Naive thymus-derived CD8-positive, alpha-beta T cell (primary cell): Measurements from ENCODE around the gene USP37. TPM values are rescaled to one million over a fixed set of nuclear protein-coding genes. Genes with fewer than 3 reads are reported as not detected.

ENCODE experiments used
- ATAC-seq, 2 donors: fragments of 150-1000 bp; cut with Tn5 transposase in 1 of 2; sonication (Bioruptor Pico), chemical (Tn5 transposase) in 1 of 2; 1 replicate in 1 of 2; 2 replicates in 1 of 2; pipeline ENCODE4 v1.10.0; 2021; ENCODE audit warnings: mild to moderate bottlenecking in 2 of 2, moderate library complexity in 2 of 2
- POLR2A ChIA-PET: fragments of 350-600 bp; sonication (Branson Sonifier 250); formaldehyde crosslinking; loops from one replicate; lab custom pipeline; 2021; ENCODE audit warnings: antibody characterized with exemption; lab: Charles Lee
- DNase-seq, 10 donors: peaks; one replicate each; pipeline versions ENCODE4 v3.0.0 to v3.0.0-alpha.2; 2020 to 2022
- H3K27ac Mint-ChIP-seq, 10 donors: one replicate each; pipeline ENCODE4 v1.8.0; 2020 to 2022; ENCODE audit warnings: mild to moderate bottlenecking in 10 of 10, mixed read lengths in 10 of 10, moderate library complexity in 4 of 10, inconsistent platforms in 1 of 10
- H3K27me3 Mint-ChIP-seq, 5 donors: one replicate each; pipeline ENCODE4 v1.8.0; 2021 to 2022; ENCODE audit warnings: mixed read lengths in 5 of 5
- H3K36me3 Mint-ChIP-seq, 3 donors: one replicate each; pipeline ENCODE4 v1.8.0; 2020 to 2022; ENCODE audit warnings: mixed read lengths in 3 of 3, mild to moderate bottlenecking in 2 of 3, inconsistent platforms in 1 of 3
- H3K4me1 Mint-ChIP-seq, 4 donors: one replicate each; pipeline ENCODE4 v1.8.0; 2021 to 2022; ENCODE audit warnings: mixed read lengths in 4 of 4
- H3K4me3 Mint-ChIP-seq, 10 donors: one replicate each; pipeline ENCODE4 v1.8.0; 2020 to 2022; ENCODE audit warnings: mild to moderate bottlenecking in 10 of 10, mixed read lengths in 10 of 10, moderate library complexity in 6 of 10, inconsistent platforms in 1 of 10
- H3K9me3 Mint-ChIP-seq, 9 donors: one replicate each; pipeline ENCODE4 v1.8.0; 2020 to 2022; ENCODE audit warnings: mixed read lengths in 9 of 9, mild to moderate bottlenecking in 3 of 9, inconsistent platforms in 1 of 9, moderate library complexity in 1 of 9
- polyA plus RNA-seq, 3 donors: library from polyadenylated mRNA; unstranded; fragments of 300-500 nt; fragmentation: Illumina TruSeq; gene quantifications; one replicate each; pipeline ENCODE4 v1.2.3, GENCODE V29; 2021
- total RNA-seq, 8 experiments: library from RNA in 2 of 8; stranded (reverse) in 2 of 8; gene quantifications; one replicate each; pipeline ENCODE4 v1.2.3 and lab custom pipeline; 2021 to 2026

The USP37 gene
- total and polyA plus RNA-seq, 5 experiments from 2014 or later, result 8.6 to 25.2 (median 11.6) TPM

DNA sequence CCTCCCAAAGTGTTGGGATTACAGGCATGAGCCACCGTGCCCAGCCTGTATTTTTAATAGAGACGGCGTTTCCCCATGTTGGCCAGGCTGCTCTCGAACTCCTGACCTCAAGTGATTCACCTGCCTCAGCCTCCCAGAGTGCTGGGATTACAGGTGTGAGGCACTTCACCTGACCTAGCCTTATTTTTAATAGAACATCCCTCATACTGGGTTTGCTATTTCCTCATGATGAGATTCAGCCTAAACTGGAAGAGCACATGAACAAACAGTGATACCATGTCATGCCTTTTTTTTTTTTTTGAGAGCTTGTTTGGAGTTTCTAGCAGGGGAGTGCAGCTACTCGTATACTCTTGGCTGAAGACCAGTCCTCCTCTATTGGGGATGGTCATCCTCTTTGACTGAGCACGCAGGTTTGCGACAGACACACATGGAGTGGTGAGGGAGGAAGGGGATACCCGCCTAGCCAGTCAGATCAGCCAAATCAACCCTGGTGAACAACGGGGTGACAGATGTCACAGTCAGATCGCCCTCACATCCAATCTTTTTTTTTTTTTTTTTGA is 67.6 kb downstream of the USP37 start:
- Mint-ChIP-seq H3K27ac (peak overlapping the region in 2 of 10 donors; percentile 24 to 32), H3K4me3 (no peak overlapping the region), H3K9me3 (no peaks in the 10 kb centered on the region), H3K27me3 (no peaks in the 10 kb centered on the region), H3K4me1 (peaks cover 0 to 7% (median 1%) of the 10 kb centered on the region in 4 donors), H3K36me3 (peaks cover 0 to 83% (median 17%) of the 10 kb centered on the region in 3 donors)
- DNase-seq (no peak), ATAC-seq (no peak)
- POLR2A ChIA-PET, result interaction anchor here (0.7 kb wide), 1 partner anchor 77 kb away, joined by 3 read pairs; no protein-coding TSS in a partner anchor

DNA sequence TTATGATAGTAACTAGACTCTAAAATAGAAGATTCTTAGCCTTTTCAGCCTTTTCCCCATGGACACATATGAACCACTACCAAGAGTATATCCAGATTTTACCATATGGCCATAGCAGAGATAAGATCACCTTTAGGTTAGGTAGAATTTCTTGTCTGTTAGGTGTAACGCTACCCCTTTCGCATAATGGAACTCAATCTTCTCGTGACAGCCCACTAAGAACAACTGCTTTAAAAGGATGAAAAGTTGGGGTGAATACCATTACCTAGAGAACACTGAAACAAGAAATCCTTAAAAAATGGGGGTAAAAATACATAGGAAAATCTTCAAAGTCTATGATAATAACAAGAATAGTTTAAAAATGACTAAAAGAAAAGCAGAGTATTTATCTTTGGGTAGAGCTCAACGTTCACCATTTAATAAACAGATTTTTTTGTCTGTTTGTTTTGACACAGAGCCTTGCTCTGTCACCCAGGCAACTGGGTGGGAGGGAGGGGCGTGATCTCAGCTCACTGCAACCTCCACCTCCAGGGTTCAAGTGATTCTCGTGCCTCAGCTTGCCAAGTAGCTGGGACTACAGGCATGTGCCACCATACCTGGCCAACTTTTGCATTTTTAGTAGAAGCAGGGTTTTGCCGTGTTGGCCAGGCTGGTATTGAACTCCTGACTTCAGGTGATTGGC is 82.0 kb downstream of the USP37 start:
- Mint-ChIP-seq H3K9me3 (no peaks in the 10 kb centered on the region), H3K27me3 (no peaks in the 10 kb centered on the region), H3K4me1 (peaks cover 1 to 21% (median 17%) of the 10 kb centered on the region in 4 donors), H3K27ac (peak overlapping the region in 4 of 10 donors; percentile 5 to 64 (median 18)), H3K4me3 (no peak overlapping the region), H3K36me3 (peaks cover 0 to 85% (median 35%) of the 10 kb centered on the region in 3 donors)
- no peak for ATAC-seq
- DNase-seq, result no peak
- POLR2A ChIA-PET, result no interaction called here

GRCh38 chr2:218482651-218483050 is 85.5 kb downstream of the USP37 start:
- Mint-ChIP-seq H3K4me3 (peak overlapping the region in 7 of 10 donors; percentile 2 to 60 (median 21)), H3K27ac (peak overlapping the region in 8 of 10 donors; percentile 13 to 81 (median 60)), H3K9me3 (no peaks in the 10 kb centered on the region), H3K4me1 (peaks cover 1 to 21% (median 17%) of the 10 kb centered on the region in 4 donors), H3K36me3 (peaks cover 0 to 76% (median 40%) of the 10 kb centered on the region in 3 donors), H3K27me3 (no peaks in the 10 kb centered on the region)
- DNase-seq (peak in 3 of 10 donors; percentile 6 to 14 (median 11)), ATAC-seq (peak in 1 of 2 donors; percentile 32)
- POLR2A ChIA-PET, result no interaction called here

DNA sequence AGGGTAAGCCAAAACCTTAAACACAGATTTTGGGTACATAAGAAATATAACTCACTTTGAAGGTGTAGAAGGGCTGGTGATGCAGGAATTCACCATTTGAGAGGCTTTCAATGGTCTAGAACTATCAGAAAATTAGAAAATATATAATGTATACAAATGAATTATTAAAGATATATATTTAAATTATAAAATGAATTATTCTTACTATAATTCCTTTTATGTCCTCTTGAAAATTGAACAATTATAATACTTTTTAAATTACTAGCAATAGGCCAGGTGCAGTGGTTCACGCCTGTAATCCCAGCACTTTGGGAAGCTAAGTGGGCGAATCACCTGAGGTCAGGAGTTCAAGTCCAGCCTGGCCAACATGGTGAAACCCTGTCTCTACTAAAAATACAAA is 88.6 kb downstream of the USP37 start:
- POLR2A ChIA-PET, result no interaction called here
- DNase-seq (no peak), ATAC-seq (no peak)
- Mint-ChIP-seq H3K36me3 (peaks cover 0 to 73% (median 26%) of the 10 kb centered on the region in 3 donors), H3K4me1 (peaks cover 1 to 21% (median 17%) of the 10 kb centered on the region in 4 donors), H3K4me3 (no peak overlapping the region), H3K9me3 (no peaks in the 10 kb centered on the region), H3K27ac (no peak overlapping the region), H3K27me3 (no peaks in the 10 kb centered on the region)

DNA sequence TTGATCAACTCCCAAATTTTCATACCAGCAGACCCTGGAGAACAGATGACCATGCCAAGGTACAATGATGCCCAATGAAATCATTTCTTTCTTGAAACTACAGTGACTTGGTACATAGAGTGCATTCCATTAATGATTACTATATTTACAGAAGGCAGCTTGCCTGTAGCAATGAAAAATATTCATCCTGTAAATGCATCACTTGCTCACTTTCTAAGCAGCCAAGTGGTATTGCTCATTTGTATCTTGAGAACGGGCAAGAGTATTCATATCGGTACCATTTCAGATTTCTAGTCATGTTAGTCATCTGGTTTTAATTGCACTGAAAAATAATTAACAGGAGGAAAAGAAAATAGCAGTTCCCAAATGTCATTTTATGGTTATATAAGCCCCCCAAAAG is 89.6 kb downstream of the USP37 start:
- no peak overlapping the region for H3K27ac Mint-ChIP-seq
- POLR2A ChIA-PET, result no interaction called here

DNA sequence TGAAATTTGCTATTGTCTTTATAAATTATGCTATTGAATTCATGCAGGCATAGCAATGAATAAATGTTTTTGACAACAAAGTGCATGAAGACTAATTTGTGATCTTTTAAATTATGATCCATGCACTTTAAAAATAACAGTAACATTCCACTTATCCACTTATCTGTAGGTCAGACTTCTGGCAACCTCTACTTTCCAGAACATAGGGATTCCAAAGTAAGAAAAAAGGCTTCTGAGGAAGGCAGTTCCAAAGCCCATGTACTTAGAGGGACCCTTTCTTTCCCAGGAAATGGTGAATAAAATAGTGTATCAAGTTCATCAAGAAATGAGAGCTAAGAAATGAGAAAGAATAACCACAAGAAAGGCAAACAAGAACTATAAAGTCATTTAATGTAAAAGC is 90.9 kb downstream of the USP37 start:
- Mint-ChIP-seq H3K4me3 (no peak overlapping the region), H3K9me3 (no peaks in the 10 kb centered on the region), H3K36me3 (peaks cover 0 to 78% (median 28%) of the 10 kb centered on the region in 3 donors), H3K4me1 (peaks cover 0 to 6% (median 1%) of the 10 kb centered on the region in 4 donors), H3K27ac (peak overlapping the region in 1 of 10 donors; percentile 74), H3K27me3 (no peaks in the 10 kb centered on the region)
- ATAC-seq (no peak), DNase-seq (no peak)
- POLR2A ChIA-PET, result no interaction called here

More for the DNA sequence above, 89.6 kb downstream of the USP37 start:
- H3K4me3 Mint-ChIP-seq, result no peak overlapping the region
- DNase-seq (no peak), ATAC-seq (no peak)
- peaks cover 1 to 18% (median 12%) of the 10 kb centered on the region in 4 donors for H3K4me1 Mint-ChIP-seq
- H3K9me3 Mint-ChIP-seq, result no peaks in the 10 kb centered on the region
- no peaks in the 10 kb centered on the region for H3K27me3 Mint-ChIP-seq
- H3K36me3 Mint-ChIP-seq, result peaks cover 0 to 72% (median 26%) of the 10 kb centered on the region in 3 donors

DNA sequence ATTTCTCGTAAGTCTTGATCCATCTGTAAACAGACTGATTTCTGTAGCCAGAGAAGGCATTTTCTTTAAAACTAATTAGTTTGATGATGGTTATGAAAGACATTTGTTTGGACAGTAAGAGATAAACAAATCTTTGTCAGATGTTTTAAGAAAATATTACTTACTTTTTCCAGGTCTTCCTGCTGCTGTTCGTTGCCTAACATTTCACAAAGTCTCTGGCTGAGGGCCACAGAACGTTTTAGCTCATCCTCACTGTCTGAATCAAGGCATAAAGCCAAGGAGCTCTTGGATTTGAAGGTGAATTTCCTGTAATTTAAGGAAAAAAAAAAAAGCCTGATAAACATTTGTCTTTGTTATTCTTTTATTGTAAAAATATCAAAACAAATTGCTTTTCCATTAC is 91.5 kb downstream of the USP37 start:
- ATAC-seq (no peak), DNase-seq (no peak)
- POLR2A ChIA-PET, result interaction anchor here (0.6 kb wide), 1 partner anchor 16 kb away, joined by 4 read pairs; no protein-coding TSS in a partner anchor
- Mint-ChIP-seq H3K27ac (no peak overlapping the region), H3K27me3 (no peaks in the 10 kb centered on the region), H3K4me3 (no peak overlapping the region), H3K4me1 (peaks cover 0 to 6% (median 1%) of the 10 kb centered on the region in 4 donors), H3K9me3 (no peaks in the 10 kb centered on the region), H3K36me3 (peaks cover 0 to 79% (median 31%) of the 10 kb centered on the region in 3 donors)

DNA sequence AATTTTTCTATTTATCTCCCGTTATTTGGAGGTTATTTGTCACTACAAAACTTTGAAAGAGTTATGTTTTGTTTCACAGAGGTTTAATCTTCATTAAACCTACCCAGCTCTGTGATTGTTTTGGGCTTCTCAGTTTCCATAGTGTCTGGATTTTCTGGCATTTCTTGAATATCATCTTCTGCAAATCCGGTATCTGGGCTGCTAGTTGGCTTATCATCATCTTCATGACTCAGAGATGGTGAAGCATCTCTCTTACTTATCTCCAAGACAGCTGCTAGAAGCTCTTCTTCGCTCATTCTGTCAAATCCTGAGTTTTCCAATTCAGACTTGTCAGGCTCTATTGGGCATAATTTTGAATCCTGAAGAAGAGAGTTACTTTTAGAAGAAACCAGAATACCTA is 93.6 kb downstream of the USP37 start:
- Mint-ChIP-seq H3K4me1 (peaks cover 0 to 22% (median 3%) of the 10 kb centered on the region in 4 donors), H3K4me3 (no peak overlapping the region), H3K36me3 (peaks cover 0 to 83% (median 30%) of the 10 kb centered on the region in 3 donors), H3K27me3 (no peaks in the 10 kb centered on the region), H3K9me3 (no peaks in the 10 kb centered on the region), H3K27ac (no peak overlapping the region)
- ATAC-seq (no peak), DNase-seq (no peak)
- POLR2A ChIA-PET, result interaction anchor here (0.6 kb wide), 1 partner anchor 112 kb away, joined by 3 read pairs; no protein-coding TSS in a partner anchor

- POLR2A ChIA-PET, result no interaction called here
Measured at GRCh38 chr2:218472988-218473387, 95.2 kb downstream of the USP37 start.

GRCh38 chr2:218471982-218472381 is 96.2 kb downstream of the USP37 start:
- DNase-seq, result no peak
- peaks cover 0 to 22% (median 3%) of the 10 kb centered on the region in 4 donors for H3K4me1 Mint-ChIP-seq
- peaks cover 0 to 73% (median 19%) of the 10 kb centered on the region in 3 donors for H3K36me3 Mint-ChIP-seq
- no peak for ATAC-seq
- H3K27me3 Mint-ChIP-seq, result no peaks in the 10 kb centered on the region
- H3K4me3 Mint-ChIP-seq, result no peak overlapping the region
- POLR2A ChIA-PET, result interaction anchor here (0.6 to 1.2 kb wide), 2 partner anchors 75 to 104 kb away, joined by 3 read pairs; no protein-coding TSS in a partner anchor
- no peak overlapping the region for H3K27ac Mint-ChIP-seq
- no peaks in the 10 kb centered on the region for H3K9me3 Mint-ChIP-seq

More at GRCh38 chr2:218472988-218473387, 95.2 kb downstream of the USP37 start:
- DNase-seq (no peak), ATAC-seq (no peak)
- Mint-ChIP-seq H3K4me3 (no peak overlapping the region), H3K36me3 (peaks cover 0 to 77% (median 23%) of the 10 kb centered on the region in 3 donors), H3K27me3 (no peaks in the 10 kb centered on the region), H3K9me3 (no peaks in the 10 kb centered on the region), H3K4me1 (peaks cover 0 to 22% (median 3%) of the 10 kb centered on the region in 4 donors), H3K27ac (peak overlapping the region in 1 of 10 donors; percentile 15)

- POLR2A ChIA-PET, result interaction anchor here (0.7 to 1.2 kb wide), 2 partner anchors 103 to 115 kb away, joined by 3 to 5 read pairs; no protein-coding TSS in a partner anchor
- DNase-seq, result no peak
- Mint-ChIP-seq H3K4me3 (no peak overlapping the region), H3K36me3 (peaks cover 0 to 64% (median 19%) of the 10 kb centered on the region in 3 donors), H3K9me3 (no peaks in the 10 kb centered on the region), H3K27ac (peak overlapping the region in 3 of 10 donors; percentile 11 to 66 (median 60)), H3K4me1 (peaks cover 4 to 27% (median 7%) of the 10 kb centered on the region in 4 donors), H3K27me3 (no peaks in the 10 kb centered on the region)
- ATAC-seq, result no peak
Measured at GRCh38 chr2:218471036-218471435, 97.1 kb downstream of the USP37 start.

- no peak for ATAC-seq
Measured at GRCh38 chr2:218470448-218470847, 97.7 kb downstream of the USP37 start.

More at GRCh38 chr2:218470448-218470847, 97.7 kb downstream of the USP37 start:
- no peaks in the 10 kb centered on the region for H3K27me3 Mint-ChIP-seq
- POLR2A ChIA-PET, result no interaction called here
- H3K27ac Mint-ChIP-seq, result peak overlapping the region in 3 of 10 donors; percentile 11 to 45 (median 26)
- no peak for DNase-seq
- H3K4me3 Mint-ChIP-seq, result no peak overlapping the region
- H3K36me3 Mint-ChIP-seq, result peaks cover 0 to 61% (median 19%) of the 10 kb centered on the region in 3 donors
- peaks cover 4 to 28% (median 9%) of the 10 kb centered on the region in 4 donors for H3K4me1 Mint-ChIP-seq
- no peaks in the 10 kb centered on the region for H3K9me3 Mint-ChIP-seq
